ENCODE data around the gene CAPS. TPM values are rescaled to one million over a fixed set of nuclear protein-coding genes. Genes with fewer than 3 reads are reported as not detected.

Gene CAPS
- polyA plus RNA-seq, 1 donor, result 21.8 TPM

GRCh38 chr19:5891572-5891937 is 22.5 kb upstream of the CAPS start:
- no peak for DNase-seq

- no peak for DNase-seq
These were observed 21.9 kb upstream of the CAPS start for GRCh38 chr19:5891938-5892771.

GRCh38 chr19:5892772-5893275 is 21.2 kb upstream of the CAPS start:
- no peak for DNase-seq

- DNase-seq, result no peak
These were observed 20.7 kb upstream of the CAPS start for GRCh38 chr19:5893296-5893903.

- DNase-seq, result no peak
These were observed 19.9 kb upstream of the CAPS start for GRCh38 chr19:5893907-5894703.

- no peak for DNase-seq
These were observed 19.2 kb upstream of the CAPS start for GRCh38 chr19:5894704-5895349.

- DNase-seq, result no peak
These were observed 18.6 kb upstream of the CAPS start for GRCh38 chr19:5895409-5895808.

GRCh38 chr19:5895890-5896289 is 18.2 kb upstream of the CAPS start:
- DNase-seq, result no peak

- no peak for DNase-seq
These were observed 17.5 kb upstream of the CAPS start for GRCh38 chr19:5896365-5897076.

- no peak for DNase-seq
These were observed 16.7 kb upstream of the CAPS start for GRCh38 chr19:5897189-5897969.

- DNase-seq, result no peak
These were observed 14.1 kb upstream of the CAPS start for GRCh38 chr19:5899728-5900526.

GRCh38 chr19:5900976-5901375 is 13.1 kb upstream of the CAPS start:
- no peak for DNase-seq

- no peak for DNase-seq
These were observed 10.9 kb upstream of the CAPS start for GRCh38 chr19:5903056-5903623.

- DNase-seq, result peak; percentile 97
These were observed 10.3 kb upstream of the CAPS start, which contains the start of gene NDUFA11 for GRCh38 chr19:5903624-5904351. NDUFA11 (minus strand) TSS chr19:5903790; CDS start chr19:5903708, 82 bp downstream.

GRCh38 chr19:5904352-5905113 is 9.5 kb upstream of the CAPS start, which contains the start of gene VMAC:
VMAC (plus strand) TSS chr19:5904872; CDS start chr19:5904891, 19 bp downstream.
- peak; percentile 100 for DNase-seq

GRCh38 chr19:5905114-5905778 is 8.8 kb upstream of the CAPS start:
- no peak for DNase-seq

GRCh38 chr19:5907241-5907640 is 6.8 kb upstream of the CAPS start:
- no peak for DNase-seq

Data from left kidney (tissue), 2 donors.